Activated B cell treated with CpG ODN at 0.5 μM for 24 hours (primary cell): ENCODE data around the gene ZMYND12. TPM values are rescaled to one million over a fixed set of nuclear protein-coding genes. Genes with fewer than 3 reads are reported as not detected.
"Not testable (repeated sequence)": the region's sequence is repeated elsewhere in the genome, so short reads cannot be mapped to it uniquely, and the experiment has no call there.

ENCODE experiments used
- ATAC-seq: fragments of 200-7000 bp; cut with Tn5 transposase; one replicate; pipeline ENCODE4 v1.10.0; 2021; ENCODE audit warnings: low read depth, mild to moderate bottlenecking, moderate library complexity
- CTCF ChIA-PET: fragments of 350-600 bp; sonication (Branson Sonifier 250); formaldehyde crosslinking; loops from one replicate; lab custom pipeline; 2021; ENCODE audit warnings: antibody characterized with exemption; lab: Charles Lee
- POLR2A ChIA-PET: fragments of 350-600 bp; sonication (Branson Sonifier 250); formaldehyde crosslinking; loops from one replicate; lab custom pipeline; 2021; ENCODE audit warnings: antibody characterized with exemption; lab: Charles Lee
- DNase-seq: peaks from one replicate; pipeline ENCODE4 v3.0.0; 2022
- H3K27ac Mint-ChIP-seq: one replicate; pipeline ENCODE4 v1.8.0; 2020; ENCODE audit warnings: mixed read lengths
- H3K27me3 Mint-ChIP-seq: one replicate; pipeline ENCODE4 v1.8.0; 2021; ENCODE audit warnings: mixed read lengths
- H3K36me3 Mint-ChIP-seq: one replicate; pipeline ENCODE4 v1.8.0; 2021; ENCODE audit warnings: low read depth, mixed read lengths
- H3K4me1 Mint-ChIP-seq: one replicate; pipeline ENCODE4 v1.8.0; 2021; ENCODE audit warnings: mixed read lengths
- H3K4me3 Mint-ChIP-seq: one replicate; pipeline ENCODE4 v1.8.0; 2020; ENCODE audit warnings: mild to moderate bottlenecking, mixed read lengths
- H3K9me3 Mint-ChIP-seq: one replicate; pipeline ENCODE4 v1.8.0; 2020; ENCODE audit warnings: mixed read lengths
- CTCF ChIP-seq: fragments of 200-600 bp; IDR thresholded peaks from one replicate; pipeline ENCODE4 v1.8.0; 2022; ENCODE audit warnings: antibody characterized with exemption, mild to moderate bottlenecking
- intact Hi-C: fragments of 100-400 bp; cut with micrococcal nuclease; formaldehyde crosslinking; loops from one replicate; pipeline ENCODE4 v1.15.1; 2024
- total RNA-seq: library from RNA; stranded (reverse); gene quantifications from 2 replicates; pipeline ENCODE4 v1.2.3, GENCODE V29; 2022

Gene ZMYND12
- total RNA-seq: 0.53 and 0.56 TPM in 2 replicates

GRCh38 chr1:42456010-42456753, at the start of gene ZMYND12, which contains the start of gene PPCS:
ZMYND12 (minus strand) TSS chr1:42456022; CDS start chr1:42455997, 25 bp downstream.
PPCS (plus strand) TSS chr1:42456543; CDS start chr1:42456566, 23 bp downstream.
- H3K27ac Mint-ChIP-seq: peak within 1 kb of the TSS; percentile 98
- H3K9me3 Mint-ChIP-seq: no peaks in the 10 kb centered on the region
- ChIA-PET CTCF (no interaction called here), POLR2A (interaction anchor here (1.0 to 1.8 kb wide), 6 partner anchors 9 to 1476 kb away, joined by 3 to 15 read pairs (median 3); partner anchors contain the start of genes CTPS1 and YBX1)
- peak within 1 kb of the TSS; percentile 91 for H3K4me3 Mint-ChIP-seq
- peaks cover 27% of the 10 kb centered on the region for H3K4me1 Mint-ChIP-seq
- TF ChIP-seq CTCF: no peak
- peaks cover 46% of the 10 kb centered on the region for H3K36me3 Mint-ChIP-seq
- intact Hi-C loops: loop anchor here (1.0 to 10.0 kb wide), 7 partner anchors 121 to 1519 kb away; partner anchors contain the start of genes ATP6V0B, B4GALT2, C1orf50 and DPH2
- peak; percentile 91 for DNase-seq
- ATAC-seq: peak; percentile 86
- no peaks in the 10 kb centered on the region for H3K27me3 Mint-ChIP-seq

- Mint-ChIP-seq H3K27me3 (no peaks in the 10 kb centered on the region), H3K9me3 (peaks cover 25% of the 10 kb centered on the region), H3K4me3 (no peak overlapping the region), H3K27ac (no peak overlapping the region), H3K4me1 (no peaks in the 10 kb centered on the region), H3K36me3 (peaks cover 67% of the 10 kb centered on the region)
- POLR2A ChIA-PET: no interaction called here
- no peak for TF ChIP-seq CTCF
- ATAC-seq (no peak), DNase-seq (no peak)
- intact Hi-C loops: no loop called here
- CTCF ChIA-PET: no interaction called here
Observed at GRCh38 chr1:42504535-42505128, 48.8 kb upstream of the ZMYND12 start.

- intact Hi-C loops, POLR2A ChIA-PET, H3K4me3 Mint-ChIP-seq, H3K27ac Mint-ChIP-seq, DNase-seq, ATAC-seq, H3K27me3 Mint-ChIP-seq, CTCF ChIA-PET, H3K4me1 Mint-ChIP-seq: not testable (repeated sequence)
- Mint-ChIP-seq H3K9me3 (peaks cover 21% of the 10 kb centered on the region), H3K36me3 (peaks cover 61% of the 10 kb centered on the region)
Observed at GRCh38 chr1:42502031-42502430, 46.2 kb upstream of the ZMYND12 start.

- no peak for ATAC-seq
- no peaks in the 10 kb centered on the region for H3K4me1 Mint-ChIP-seq
- H3K27me3 Mint-ChIP-seq: no peaks in the 10 kb centered on the region
- peaks cover 10% of the 10 kb centered on the region for H3K36me3 Mint-ChIP-seq
- DNase-seq: no peak
- no peak for TF ChIP-seq CTCF
- intact Hi-C loops: no loop called here
- H3K27ac Mint-ChIP-seq: no peak overlapping the region
- no peaks in the 10 kb centered on the region for H3K9me3 Mint-ChIP-seq
- no peak overlapping the region for H3K4me3 Mint-ChIP-seq
- POLR2A ChIA-PET: no interaction called here
- CTCF ChIA-PET: no interaction called here
Observed at GRCh38 chr1:42490237-42490636, 34.4 kb upstream of the ZMYND12 start.

GRCh38 chr1:42484382-42484781, 28.6 kb upstream of the ZMYND12 start:
- ChIA-PET POLR2A (no interaction called here), CTCF (no interaction called here)
- intact Hi-C loops: no loop called here
- H3K9me3 Mint-ChIP-seq: no peaks in the 10 kb centered on the region
- TF ChIP-seq CTCF: no peak
- no peak for DNase-seq
- peaks cover 12% of the 10 kb centered on the region for H3K36me3 Mint-ChIP-seq
- H3K27me3 Mint-ChIP-seq: no peaks in the 10 kb centered on the region
- H3K4me1 Mint-ChIP-seq: no peaks in the 10 kb centered on the region
- no peak overlapping the region for H3K4me3 Mint-ChIP-seq
- ATAC-seq: no peak
- no peak overlapping the region for H3K27ac Mint-ChIP-seq
